ENCODE results near the gene ADCK1.
A peak's percentile ranks its signal among the peaks of the same experiment; 100 is the strongest.
"Not testable (repeated sequence)": the region's sequence is repeated elsewhere in the genome, so short reads cannot be mapped to it uniquely, and the experiment has no call there.

ADCK1 gene

DNA sequence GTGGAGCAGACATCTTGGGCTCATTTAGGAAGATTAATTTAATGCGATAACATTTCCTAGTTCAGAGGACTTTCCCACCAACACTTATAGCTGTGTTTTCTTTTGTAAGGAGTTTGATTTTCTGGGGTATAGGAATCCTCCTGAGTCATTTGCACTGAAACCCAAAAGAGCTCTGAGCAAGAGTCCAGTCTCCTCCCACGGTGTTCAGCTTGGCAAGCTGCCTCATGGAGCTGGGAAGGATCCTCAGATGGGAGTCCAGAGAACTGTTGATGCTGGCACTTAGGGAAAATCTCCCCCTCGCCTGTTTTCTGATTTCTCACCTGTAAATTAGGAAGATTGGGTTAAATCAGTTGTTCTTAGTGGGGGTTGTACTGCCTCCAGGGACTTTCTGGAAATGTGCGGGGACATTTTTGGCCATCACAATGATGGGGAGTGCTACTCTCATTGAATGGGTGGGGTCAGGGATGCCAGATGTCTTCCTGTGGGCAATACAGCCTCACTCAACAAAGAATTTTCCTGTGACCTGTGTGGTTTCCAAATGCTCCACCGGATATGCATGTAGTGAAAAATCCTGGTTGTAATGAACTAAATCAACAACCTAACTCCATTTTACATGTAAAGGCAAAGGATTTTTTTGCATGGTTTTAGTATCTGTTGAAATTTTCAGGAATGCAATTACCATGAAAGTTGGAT lies 150.6 kb downstream of the ADCK1 start:
- Histone ChIP-seq H3K4me3 (ENCODE audit: severe bottlenecking) (no peak overlapping the region), H3K9me3 (ENCODE audit: severe bottlenecking) (peaks cover 11% of the 10 kb centered on the region), H3K4me1 (ENCODE audit: insufficient read depth, poor library complexity, severe bottlenecking) (no peaks in the 10 kb centered on the region), H3K27me3 (ENCODE audit: insufficient read depth, poor library complexity, severe bottlenecking) (no peaks in the 10 kb centered on the region), H3K36me3 (ENCODE audit: low read depth) (no peaks in the 10 kb centered on the region), H3K27ac (ENCODE audit: poor library complexity, severe bottlenecking) (no peak overlapping the region)
- ATAC-seq (ENCODE audit: low read depth) (no peak), DNase-seq (ENCODE audit: low spot score) (no peak)
- no peak for TF ChIP-seq CTCF (IDR thresholded peaks at IDR 0.05; ENCODE audit: poor library complexity, severe bottlenecking)

- no peak for DNase-seq (ENCODE audit: low spot score)
- peaks cover 5% of the 10 kb centered on the region for H3K27me3 ChIP-seq (ENCODE audit: insufficient read depth, poor library complexity, severe bottlenecking)
- H3K27ac ChIP-seq (ENCODE audit: poor library complexity, severe bottlenecking), result no peak overlapping the region
- no peaks in the 10 kb centered on the region for H3K9me3 ChIP-seq (ENCODE audit: severe bottlenecking)
- peak; percentile 29; the same call in 2 of the 3 replicates for ATAC-seq (ENCODE audit: low read depth)
- H3K4me3 ChIP-seq (ENCODE audit: severe bottlenecking), result no peak overlapping the region
- H3K4me1 ChIP-seq (ENCODE audit: insufficient read depth, poor library complexity, severe bottlenecking), result no peaks in the 10 kb centered on the region
- TF ChIP-seq CTCF (IDR thresholded peaks at IDR 0.05; ENCODE audit: poor library complexity, severe bottlenecking), result no peak
- H3K36me3 ChIP-seq (ENCODE audit: low read depth), result no peaks in the 10 kb centered on the region
Observed at GRCh38 chr14:77955816-77956484, 156.0 kb downstream of the ADCK1 start.

- not testable (repeated sequence) for H3K27ac ChIP-seq (ENCODE audit: poor library complexity, severe bottlenecking); H3K36me3 ChIP-seq (ENCODE audit: low read depth); H3K4me1 ChIP-seq (ENCODE audit: insufficient read depth, poor library complexity, severe bottlenecking); ATAC-seq (ENCODE audit: low read depth); DNase-seq (ENCODE audit: low spot score); H3K9me3 ChIP-seq (ENCODE audit: severe bottlenecking); H3K4me3 ChIP-seq (ENCODE audit: severe bottlenecking); H3K27me3 ChIP-seq (ENCODE audit: insufficient read depth, poor library complexity, severe bottlenecking)
Observed at GRCh38 chr14:77959686-77960085, 159.8 kb downstream of the ADCK1 start.

- DNase-seq (ENCODE audit: low spot score), result no peak
- H3K4me1 ChIP-seq (ENCODE audit: insufficient read depth, poor library complexity, severe bottlenecking), result peaks cover 3% of the 10 kb centered on the region
- peaks cover 6% of the 10 kb centered on the region for H3K27me3 ChIP-seq (ENCODE audit: insufficient read depth, poor library complexity, severe bottlenecking)
- no peak for ATAC-seq (ENCODE audit: low read depth)
- H3K36me3 ChIP-seq (ENCODE audit: low read depth), result no peaks in the 10 kb centered on the region
- no peak for TF ChIP-seq CTCF (IDR thresholded peaks at IDR 0.05; ENCODE audit: poor library complexity, severe bottlenecking)
- no peak overlapping the region for H3K27ac ChIP-seq (ENCODE audit: poor library complexity, severe bottlenecking)
- no peaks in the 10 kb centered on the region for H3K9me3 ChIP-seq (ENCODE audit: severe bottlenecking)
- H3K4me3 ChIP-seq (ENCODE audit: severe bottlenecking), result no peak overlapping the region
Observed at GRCh38 chr14:77961847-77962580, 162.1 kb downstream of the ADCK1 start.

- Histone ChIP-seq H3K36me3 (ENCODE audit: low read depth) (no peaks in the 10 kb centered on the region), H3K4me3 (ENCODE audit: severe bottlenecking) (no peak overlapping the region), H3K9me3 (ENCODE audit: severe bottlenecking) (no peaks in the 10 kb centered on the region), H3K27ac (ENCODE audit: poor library complexity, severe bottlenecking) (no peak overlapping the region), H3K4me1 (ENCODE audit: insufficient read depth, poor library complexity, severe bottlenecking) (peaks cover 3% of the 10 kb centered on the region), H3K27me3 (ENCODE audit: insufficient read depth, poor library complexity, severe bottlenecking) (peaks cover 5% of the 10 kb centered on the region)
- no peak for TF ChIP-seq CTCF (IDR thresholded peaks at IDR 0.05; ENCODE audit: poor library complexity, severe bottlenecking)
- DNase-seq (ENCODE audit: low spot score) (no peak), ATAC-seq (ENCODE audit: low read depth) (no peak)
Observed at GRCh38 chr14:77962731-77963520, 163.0 kb downstream of the ADCK1 start.
